ENCODE results near the gene CEP63.
"Not testable (repeated sequence)": the region's sequence is repeated elsewhere in the genome, so short reads cannot be mapped to it uniquely, and the experiment has no call there.

Gene CEP63

DNA sequence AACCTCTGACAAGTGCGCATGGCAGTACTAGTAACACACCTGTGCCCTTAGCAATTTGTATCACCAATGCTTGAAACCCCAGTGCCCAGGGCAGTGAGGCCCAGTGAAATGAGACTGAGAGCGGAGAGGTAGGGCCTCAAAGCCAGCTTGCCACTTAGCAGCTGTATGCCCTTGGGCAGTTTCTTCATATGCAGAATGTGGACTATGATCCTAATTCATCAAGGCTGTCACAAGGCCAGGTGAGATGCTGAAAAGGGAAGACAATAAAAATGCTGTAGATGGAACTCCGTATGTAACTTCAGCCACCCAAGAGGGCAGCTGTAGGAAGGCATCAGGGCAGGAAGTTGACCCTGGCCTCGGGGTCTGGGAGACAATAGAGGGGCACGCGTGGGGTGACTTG, 90.6 kb downstream of the CEP63 start:
- Histone ChIP-seq H3K9ac (ENCODE audit: insufficient read length, low read depth) (no peak overlapping the region), H3K4me3 (ENCODE audit: insufficient read length, low read depth) (no peak overlapping the region), H3K36me3 (ENCODE audit: insufficient read depth, insufficient read length, low read length) (no peaks in the 10 kb centered on the region), H3K27me3 (ENCODE audit: insufficient read depth, insufficient read length) (no peaks in the 10 kb centered on the region), H3K4me1 (ENCODE audit: insufficient read depth, insufficient read length) (no peaks in the 10 kb centered on the region), H3K9me3 (ENCODE audit: insufficient read depth, low read length) (no peaks in the 10 kb centered on the region)
- no peak for DNase-seq (ENCODE audit: low read depth, low spot score)
- no peak for TF ChIP-seq YY1 (IDR thresholded peaks at IDR 0.05; ENCODE audit: insufficient read depth, insufficient read length)
- TF ChIP-seq SUZ12 (IDR thresholded peaks at IDR 0.05; ENCODE audit: extremely low read depth, insufficient read depth, insufficient read length): no peak
- TF ChIP-seq ZNF274 (IDR thresholded peaks at IDR 0.05; ENCODE audit: low read depth, low read length): no peak

DNA sequence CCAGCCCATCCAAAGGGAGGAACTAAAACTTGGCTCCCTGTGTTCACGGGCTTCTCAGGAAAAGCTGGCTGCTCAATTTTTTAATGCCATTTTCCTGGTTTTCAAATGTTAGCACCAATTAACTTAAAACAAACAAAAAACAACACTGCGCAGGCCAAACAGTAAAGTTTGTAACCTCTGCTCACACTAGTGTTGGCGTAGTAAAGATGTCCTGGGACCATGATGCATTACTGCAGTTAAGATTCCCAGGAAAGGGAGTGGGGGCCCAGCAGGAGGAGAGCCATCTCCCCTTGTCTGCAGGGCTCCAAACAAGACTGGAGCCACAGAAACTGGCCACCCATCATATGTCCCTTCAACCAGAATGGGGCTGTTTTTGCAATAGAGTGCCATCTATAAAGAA, 91.0 kb downstream of the CEP63 start:
- DNase-seq (ENCODE audit: low read depth, low spot score): no peak
- H3K4me3 ChIP-seq (ENCODE audit: insufficient read length, low read depth): no peak overlapping the region
- no peaks in the 10 kb centered on the region for H3K4me1 ChIP-seq (ENCODE audit: insufficient read depth, insufficient read length)
- H3K36me3 ChIP-seq (ENCODE audit: insufficient read depth, insufficient read length, low read length): no peaks in the 10 kb centered on the region
- no peak overlapping the region for H3K9ac ChIP-seq (ENCODE audit: insufficient read length, low read depth)
- TF ChIP-seq ZNF274 (IDR thresholded peaks at IDR 0.05; ENCODE audit: low read depth, low read length) (no peak), SUZ12 (IDR thresholded peaks at IDR 0.05; ENCODE audit: extremely low read depth, insufficient read depth, insufficient read length) (no peak), YY1 (IDR thresholded peaks at IDR 0.05; ENCODE audit: insufficient read depth, insufficient read length) (no peak)
- H3K27me3 ChIP-seq (ENCODE audit: insufficient read depth, insufficient read length): no peaks in the 10 kb centered on the region
- no peaks in the 10 kb centered on the region for H3K9me3 ChIP-seq (ENCODE audit: insufficient read depth, low read length)

DNA sequence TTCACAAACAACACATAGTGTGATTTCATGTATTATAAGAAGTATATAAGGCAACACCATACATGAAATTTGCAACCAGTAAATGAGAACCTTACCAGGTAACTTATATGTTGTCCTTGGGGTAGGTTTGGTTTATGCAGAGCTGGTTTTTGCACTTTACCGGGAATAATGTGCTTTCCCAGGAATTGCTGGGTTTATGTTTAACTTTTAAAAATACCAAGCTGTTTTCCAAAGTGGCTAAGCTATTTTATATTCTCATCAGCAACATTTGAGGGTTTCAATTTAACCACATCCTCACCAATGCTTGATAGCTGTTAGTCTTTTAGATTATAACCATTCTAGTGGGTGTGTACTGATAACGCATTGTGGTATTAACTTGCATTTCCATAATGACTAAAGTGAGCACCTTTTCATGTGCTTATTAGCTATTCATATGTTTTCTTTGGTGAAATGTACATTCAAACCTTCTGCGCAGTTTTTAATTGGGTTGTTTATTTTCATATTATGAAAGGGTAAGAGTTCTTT, 93.3 kb downstream of the CEP63 start:
- Histone ChIP-seq H3K4me3 (ENCODE audit: insufficient read length, low read depth) (no peak overlapping the region), H3K4me1 (ENCODE audit: insufficient read depth, insufficient read length) (no peaks in the 10 kb centered on the region), H3K36me3 (ENCODE audit: insufficient read depth, insufficient read length, low read length) (no peaks in the 10 kb centered on the region), H3K27me3 (ENCODE audit: insufficient read depth, insufficient read length) (no peaks in the 10 kb centered on the region), H3K9ac (ENCODE audit: insufficient read length, low read depth) (no peak overlapping the region), H3K9me3 (ENCODE audit: insufficient read depth, low read length) (no peaks in the 10 kb centered on the region)
- no peak for DNase-seq (ENCODE audit: low read depth, low spot score)
- TF ChIP-seq ZNF274 (IDR thresholded peaks at IDR 0.05; ENCODE audit: low read depth, low read length) (no peak), YY1 (IDR thresholded peaks at IDR 0.05; ENCODE audit: insufficient read depth, insufficient read length) (no peak), SUZ12 (IDR thresholded peaks at IDR 0.05; ENCODE audit: extremely low read depth, insufficient read depth, insufficient read length) (no peak)

DNA sequence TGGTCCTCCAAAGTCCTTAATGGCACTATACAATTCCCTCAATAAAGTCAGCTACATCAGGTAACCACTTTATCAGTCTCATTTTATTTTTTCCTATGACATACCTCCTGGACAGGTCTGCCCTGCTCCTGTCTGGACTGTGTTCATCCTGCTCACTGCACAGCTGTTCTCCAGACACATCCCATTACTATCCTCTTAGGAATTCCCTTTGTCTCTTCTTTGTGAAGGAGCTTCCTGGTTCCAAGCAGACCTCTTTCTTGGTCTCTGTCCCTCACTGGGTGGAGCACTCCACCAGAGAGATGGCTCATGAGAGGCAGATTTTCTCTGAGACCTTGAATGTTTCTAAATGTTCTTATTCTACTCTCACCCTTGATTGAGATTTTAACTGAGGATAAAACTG, 104.9 kb downstream of the CEP63 start:
- H3K4me3 ChIP-seq (ENCODE audit: insufficient read length, low read depth): no peak overlapping the region
- DNase-seq (ENCODE audit: low read depth, low spot score): no peak
- H3K27me3 ChIP-seq (ENCODE audit: insufficient read depth, insufficient read length): no peaks in the 10 kb centered on the region
- no peaks in the 10 kb centered on the region for H3K36me3 ChIP-seq (ENCODE audit: insufficient read depth, insufficient read length, low read length)
- H3K9ac ChIP-seq (ENCODE audit: insufficient read length, low read depth): no peak overlapping the region
- H3K4me1 ChIP-seq (ENCODE audit: insufficient read depth, insufficient read length): no peaks in the 10 kb centered on the region
- TF ChIP-seq ZNF274 (IDR thresholded peaks at IDR 0.05; ENCODE audit: low read depth, low read length) (no peak), YY1 (IDR thresholded peaks at IDR 0.05; ENCODE audit: insufficient read depth, insufficient read length) (no peak), SUZ12 (IDR thresholded peaks at IDR 0.05; ENCODE audit: extremely low read depth, insufficient read depth, insufficient read length) (no peak)
- H3K9me3 ChIP-seq (ENCODE audit: insufficient read depth, low read length): peaks cover 8% of the 10 kb centered on the region; the same call in 1 of the 2 replicates

DNA sequence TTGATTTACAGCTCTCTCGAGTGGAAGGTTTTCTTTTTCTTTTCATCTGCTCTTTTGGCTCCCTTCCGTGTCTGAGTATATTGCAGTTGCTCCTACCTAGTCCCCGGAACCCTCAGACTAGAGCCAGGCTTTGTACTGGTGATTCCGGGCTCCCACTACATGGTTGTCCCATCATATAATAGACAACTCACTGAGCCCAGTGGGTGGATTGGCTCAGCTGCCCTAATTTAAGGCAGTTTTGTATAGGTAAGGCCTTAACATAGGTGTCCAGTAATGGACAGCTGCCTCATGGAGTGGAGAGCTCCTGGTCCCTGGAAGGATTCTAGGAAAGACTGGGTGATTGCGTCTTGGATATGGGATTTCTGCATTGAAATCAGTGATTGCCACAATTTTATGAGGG, 106.9 kb downstream of the CEP63 start:
- no peak overlapping the region for H3K9ac ChIP-seq (ENCODE audit: insufficient read length, low read depth)
- no peak for DNase-seq (ENCODE audit: low read depth, low spot score)
- TF ChIP-seq ZNF274 (IDR thresholded peaks at IDR 0.05; ENCODE audit: low read depth, low read length) (no peak), SUZ12 (IDR thresholded peaks at IDR 0.05; ENCODE audit: extremely low read depth, insufficient read depth, insufficient read length) (no peak), YY1 (IDR thresholded peaks at IDR 0.05; ENCODE audit: insufficient read depth, insufficient read length) (no peak)

DNA sequence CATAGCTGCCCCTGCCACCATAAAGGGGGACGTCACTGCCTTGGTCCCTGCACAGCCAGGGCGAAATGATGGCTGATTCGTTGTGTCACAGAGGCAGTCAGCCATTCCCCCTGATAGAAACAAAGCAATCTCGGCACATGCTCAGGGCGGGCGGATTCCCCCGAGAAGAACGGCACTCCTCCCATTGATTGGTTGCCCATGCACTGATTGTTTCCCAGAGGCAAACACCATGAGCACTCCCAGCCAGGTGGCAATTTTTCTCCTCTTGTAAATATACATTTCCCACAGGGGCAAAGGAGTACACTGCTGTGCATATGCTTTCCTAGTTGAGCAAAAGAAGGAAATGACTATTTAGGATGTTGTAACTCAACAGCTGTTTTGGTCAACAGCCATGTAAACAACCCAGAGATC, 108.5 kb downstream of the CEP63 start:
- Histone ChIP-seq H3K9me3 (ENCODE audit: insufficient read depth, low read length) (peaks cover 12% of the 10 kb centered on the region; the same call in 1 of the 2 replicates), H3K9ac (ENCODE audit: insufficient read length, low read depth) (no peak overlapping the region), H3K27me3 (ENCODE audit: insufficient read depth, insufficient read length) (no peaks in the 10 kb centered on the region), H3K36me3 (ENCODE audit: insufficient read depth, insufficient read length, low read length) (no peaks in the 10 kb centered on the region), H3K4me3 (ENCODE audit: insufficient read length, low read depth) (no peak overlapping the region), H3K4me1 (ENCODE audit: insufficient read depth, insufficient read length) (no peaks in the 10 kb centered on the region)
- no peak for TF ChIP-seq ZNF274 (IDR thresholded peaks at IDR 0.05; ENCODE audit: low read depth, low read length)
- no peak for TF ChIP-seq SUZ12 (IDR thresholded peaks at IDR 0.05; ENCODE audit: extremely low read depth, insufficient read depth, insufficient read length)
- no peak for TF ChIP-seq YY1 (IDR thresholded peaks at IDR 0.05; ENCODE audit: insufficient read depth, insufficient read length)
- DNase-seq (ENCODE audit: low read depth, low spot score): no peak

More for the DNA sequence above, 106.9 kb downstream of the CEP63 start:
- Histone ChIP-seq H3K36me3 (ENCODE audit: insufficient read depth, insufficient read length, low read length) (no peaks in the 10 kb centered on the region), H3K4me3 (ENCODE audit: insufficient read length, low read depth) (no peak overlapping the region), H3K4me1 (ENCODE audit: insufficient read depth, insufficient read length) (no peaks in the 10 kb centered on the region), H3K9me3 (ENCODE audit: insufficient read depth, low read length) (peaks cover 12% of the 10 kb centered on the region; the same call in 1 of the 2 replicates), H3K27me3 (ENCODE audit: insufficient read depth, insufficient read length) (no peaks in the 10 kb centered on the region)

DNA sequence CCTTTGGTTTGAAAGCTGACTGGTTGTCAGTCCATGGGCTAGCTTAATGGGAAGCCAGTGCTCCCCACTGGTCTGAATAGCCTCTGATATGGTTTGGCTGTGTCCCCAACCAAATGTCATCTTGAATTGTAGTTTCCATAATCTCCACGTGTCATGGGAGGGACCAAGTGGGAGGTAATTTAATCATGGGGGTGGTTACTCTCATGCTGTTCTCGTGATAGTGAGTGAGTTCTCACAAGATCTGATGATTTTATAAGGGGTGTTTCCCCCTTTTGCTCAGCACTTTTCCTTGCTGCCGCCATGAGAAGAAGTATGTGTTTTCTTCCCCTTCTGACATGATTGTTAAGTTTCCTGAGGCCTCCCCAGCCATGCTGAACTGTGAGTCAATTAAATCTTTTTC, 109.1 kb downstream of the CEP63 start:
- H3K9me3 ChIP-seq (ENCODE audit: insufficient read depth, low read length): peaks cover 12% of the 10 kb centered on the region; the same call in 1 of the 2 replicates
- not testable (repeated sequence) for H3K36me3 ChIP-seq (ENCODE audit: insufficient read depth, insufficient read length, low read length); H3K9ac ChIP-seq (ENCODE audit: insufficient read length, low read depth); H3K4me1 ChIP-seq (ENCODE audit: insufficient read depth, insufficient read length); H3K4me3 ChIP-seq (ENCODE audit: insufficient read length, low read depth); H3K27me3 ChIP-seq (ENCODE audit: insufficient read depth, insufficient read length); DNase-seq (ENCODE audit: low read depth, low spot score)

All from NT2/D1 (cell line).